HepG2 (cell line): ENCODE results near the gene HORMAD2. TPM values are rescaled to one million over a fixed set of nuclear protein-coding genes. Genes with fewer than 3 reads are reported as not detected.

ENCODE experiments used
- ATAC-seq: fragments of 200-7000 bp; cut with Tn5 transposase; 3 replicates; pipeline ENCODE4 v1.9.1; 2020; ENCODE audit warnings: mild to moderate bottlenecking, moderate library complexity
- BruUV-seq: library from RNA; stranded (reverse); fragments of 400-500 nt; replicated peaks from 2 replicates; lab custom pipeline; 2021; lab: Mats Ljungman, UMichigan
- CTCF ChIA-PET: fragments of 300-600 bp; formaldehyde crosslinking; extraction: SDS; loops from one replicate; lab custom pipeline; 2021; ENCODE audit warnings: low total read pairs, inconsistent platforms, low intra/inter-chr PET ratio; lab: Yijun Ruan, JAX
- POLR2A ChIA-PET: fragments of 350-600 bp; sonication (Branson Sonifier 250); formaldehyde crosslinking; loops from one replicate; lab custom pipeline; 2020; ENCODE audit warnings: antibody characterized with exemption, inconsistent platforms; lab: Yijun Ruan, JAX
- DNase-seq: peaks from one replicate; pipeline ENCODE4 v3.0.0-alpha.2; 2015; ENCODE audit warnings: low spot score
- FAIRE-seq: peaks from 3 replicates; lab custom pipeline; 2011; peaks lifted over from hg19 to GRCh38; lab: Jason Lieb, UNC
- H2AFZ ChIP-seq: one replicate; pipeline ENCODE4 v1.6.1; 2011; ENCODE audit warnings: low read length, inconsistent platforms
- H3K27ac ChIP-seq: fragments of 300-600 bp; 3 replicates; pipeline ENCODE4 v1.8.0; 2011; ENCODE audit warnings: mixed run types, mild to moderate bottlenecking, mixed read lengths, low read length, inconsistent platforms; ENCODE audit not compliant: insufficient read depth; ENCODE audit errors: extremely low read length
- H3K27me3 ChIP-seq, 2 experiments: fragments of 200-600 bp in 1 of 2; 2 replicates in 1 of 2; 3 replicates in 1 of 2; pipeline versions ENCODE4 v1.6.0 to v1.8.0; 2011; ENCODE audit warnings: low read length in 2 of 2, mild to moderate bottlenecking in 2 of 2, moderate library complexity in 2 of 2, inconsistent platforms in 1 of 2; ENCODE audit not compliant: insufficient read depth in 2 of 2, control insufficient read depth in 1 of 2
- H3K36me3 ChIP-seq, 2 experiments: fragments of 200-600 bp in 1 of 2; replicated peaks in 1 of 2; 2 replicates in 1 of 2; 3 replicates in 1 of 2; pipeline versions ENCODE4 v1.5.1 to v1.8.0; 2011; ENCODE audit warnings: low read length in 2 of 2, inconsistent platforms in 1 of 2; ENCODE audit not compliant: insufficient read depth in 2 of 2, control insufficient read depth in 1 of 2
- H3K4me1 ChIP-seq: 2 replicates; pipeline ENCODE4 v1.5.1; 2012; ENCODE audit warnings: low read length, inconsistent platforms; ENCODE audit not compliant: insufficient read depth
- H3K4me2 ChIP-seq: 2 replicates; pipeline ENCODE4 v1.6.0; 2011; ENCODE audit warnings: low read depth, low read length, inconsistent platforms
- H3K4me3 ChIP-seq, 3 experiments: fragments of 200-600 bp in 1 of 3; sonication (generic), shearing (Covaris generic) in 1 of 3; replicated peaks in 1 of 3; 2 replicates each; pipeline ENCODE4 v1.5.1; 2011 to 2016; ENCODE audit warnings: low read length in 3 of 3, inconsistent platforms in 2 of 3, low read depth in 2 of 3, mild to moderate bottlenecking in 2 of 3, control low read depth in 1 of 3, mixed read lengths in 1 of 3; ENCODE audit not compliant: insufficient read depth in 1 of 3
- H3K79me2 ChIP-seq: one replicate; pipeline ENCODE4 v1.6.1; 2011; ENCODE audit warnings: low read length, inconsistent platforms; ENCODE audit not compliant: insufficient read depth
- H3K9ac ChIP-seq: 2 replicates; pipeline ENCODE4 v1.6.0; 2011; ENCODE audit warnings: mild to moderate bottlenecking, low read depth, low read length, inconsistent platforms; ENCODE audit not compliant: insufficient read depth
- H3K9me3 ChIP-seq: 2 replicates; pipeline ENCODE4 v1.5.1; 2012; ENCODE audit warnings: mild to moderate bottlenecking, low read length
- H4K20me1 ChIP-seq: 2 replicates; pipeline ENCODE4 v1.6.0; 2011; ENCODE audit warnings: inconsistent platforms, mild to moderate bottlenecking, low read length, moderate library complexity; ENCODE audit not compliant: insufficient read depth
- ARNT2 ChIP-seq: sonication (generic); formaldehyde crosslinking; IDR thresholded peaks from 2 replicates; pipeline ENCODE4 v1.8.0; 2022; ENCODE audit warnings: mild to moderate bottlenecking, low read depth, missing genetic modification reagents, moderate library complexity
- E2F2 ChIP-seq: sonication (generic); formaldehyde crosslinking; IDR thresholded peaks from 2 replicates; pipeline ENCODE4 v1.4.0; 2020; ENCODE audit warnings: missing genetic modification reagents, borderline replicate concordance
- FOXP1 ChIP-seq, 2 experiments: fragments of 450-650 bp in 1 of 2; IDR thresholded peaks; 2 replicates each; pipeline ENCODE4 v1.6.1; 2017 to 2018; ENCODE audit warnings: antibody characterized with exemption in 1 of 2
- HNRNPK ChIP-seq: fragments of 200-400 bp; formaldehyde crosslinking; IDR thresholded peaks from 2 replicates; pipeline ENCODE4 v1.6.1; 2018; ENCODE audit warnings: low read length, low read depth, moderate library complexity, mild to moderate bottlenecking; ENCODE audit not compliant: poor library complexity, severe bottlenecking
- KLF12 ChIP-seq: sonication (generic); formaldehyde crosslinking; IDR thresholded peaks from 2 replicates; pipeline ENCODE4 v1.4.0; 2020; ENCODE audit warnings: missing genetic modification reagents, borderline replicate concordance
- KLF9 ChIP-seq: IDR thresholded peaks from 2 replicates; pipeline ENCODE4 v1.6.1; 2016; ENCODE audit warnings: low read depth
- MYNN ChIP-seq: sonication (generic); formaldehyde crosslinking; IDR thresholded peaks from 2 replicates; pipeline ENCODE4 v1.4.0; 2020; ENCODE audit warnings: mild to moderate bottlenecking, low read depth, missing genetic modification reagents
- PCBP1 ChIP-seq: fragments of 200-400 bp; formaldehyde crosslinking; IDR thresholded peaks from 2 replicates; pipeline ENCODE4 v1.6.1; 2017; ENCODE audit warnings: mild to moderate bottlenecking, low read depth, low read length, borderline replicate concordance
- PRPF4 ChIP-seq: fragments of 200-400 bp; formaldehyde crosslinking; IDR thresholded peaks from 2 replicates; pipeline ENCODE4 v1.6.1; 2016; ENCODE audit warnings: low read length, low read depth; ENCODE audit not compliant: poor library complexity, severe bottlenecking
- SOX5 ChIP-seq: IDR thresholded peaks from 2 replicates; pipeline ENCODE4 v1.6.1; 2016; ENCODE audit warnings: borderline replicate concordance
- SOX6 ChIP-seq, 2 experiments: fragments of 450-650 bp in 1 of 2; sonication (generic) in 1 of 2; formaldehyde crosslinking in 1 of 2; IDR thresholded peaks; 2 replicates each; pipeline versions ENCODE4 v1.4.0 to v1.6.1; 2017 to 2020; ENCODE audit warnings: antibody characterized with exemption in 1 of 2, mild to moderate bottlenecking in 1 of 2, missing genetic modification reagents in 1 of 2
- SYNCRIP ChIP-seq: fragments of 200-400 bp; formaldehyde crosslinking; IDR thresholded peaks from 2 replicates; pipeline ENCODE4 v1.6.1; 2018; ENCODE audit warnings: mild to moderate bottlenecking, low read depth, low read length; ENCODE audit not compliant: insufficient read depth
- ZNF883 ChIP-seq: sonication (generic); formaldehyde crosslinking; IDR thresholded peaks from 2 replicates; pipeline ENCODE4 v1.5.1; 2020; ENCODE audit warnings: mild to moderate bottlenecking, missing genetic modification reagents; ENCODE audit errors: not compliant biosample characterization
- ZSCAN20 ChIP-seq: sonication (generic); formaldehyde crosslinking; IDR thresholded peaks from 2 replicates; pipeline ENCODE4 v1.4.0; 2020; ENCODE audit warnings: missing genetic modification reagents, mild to moderate bottlenecking, borderline replicate concordance
- ZSCAN21 ChIP-seq: sonication (generic); formaldehyde crosslinking; IDR thresholded peaks from 2 replicates; pipeline ENCODE4 v1.8.0; 2022; ENCODE audit warnings: mild to moderate bottlenecking, missing genetic modification reagents, moderate library complexity, borderline replicate concordance
- ZSCAN29 ChIP-seq: sonication (generic); formaldehyde crosslinking; conservative IDR thresholded peaks from 2 replicates; pipeline ENCODE4 v1.4.0; 2020; ENCODE audit warnings: mild to moderate bottlenecking, missing genetic modification reagents
- WGBS: methylation state at CpG from one replicate; pipeline ENCODE4 v1.1.6; 2017; ENCODE audit warnings: low lambda C conversion rate; 5-methylcytosine and 5-hydroxymethylcytosine counted together
- in situ Hi-C: cut with HindIII; loops from 2 replicates; pipeline ENCODE4 v1.10.0; 2017; ENCODE audit warnings: low pct_unique_long_range_greater_than_20kb; ENCODE audit not compliant: extremely low pct_ligation_motif_present
- intact Hi-C: fragments of 100-400 bp; cut with micrococcal nuclease; formaldehyde crosslinking; loops from one replicate; pipeline ENCODE4 v1.10.0; 2022; ENCODE audit not compliant: unreplicated experiment
- polyA plus RNA-seq, 8 experiments: library from polyadenylated mRNA; depleted of rRNA in 3 of 8; stranded (reverse) in 7 of 8; unstranded in 1 of 8; fragments of >200 nt; fragmentation: Illumina TruSeq in 4 of 8; extraction: Trizol in 4 of 8; gene quantifications; 2 replicates each; pipeline versions ENCODE4 v1.2.1 to v1.2.3, GENCODE V29; 2011 to 2016; ENCODE audit warnings: low read depth in 4 of 8, missing spikeins in 1 of 8, mixed read lengths in 1 of 8; ENCODE audit not compliant: insufficient read depth in 1 of 8
- total RNA-seq, 5 experiments: library from RNA; depleted of rRNA; stranded (reverse); fragments of >200 nt; fragmentation: Illumina TruSeq; extraction: Trizol; gene quantifications; 2 replicates each; pipeline ENCODE4 v1.2.3, GENCODE V29; 2016; ENCODE audit warnings: low read depth in 1 of 5
- TF ChIP-seq, protein P1 (sequence below): sonication (generic); formaldehyde crosslinking; IDR thresholded peaks from 2 replicates; pipeline ENCODE4 v1.8.0; 2022; ENCODE audit warnings: missing genetic modification reagents, mild to moderate bottlenecking, inconsistent platforms, borderline replicate concordance
- TF ChIP-seq, protein P2 (sequence below): sonication (generic); IDR thresholded peaks from 2 replicates; pipeline ENCODE4 v1.6.1; 2016; ENCODE audit warnings: low read depth, borderline replicate concordance
- TF ChIP-seq, protein P3 (sequence below): sonication (generic); formaldehyde crosslinking; IDR thresholded peaks from 2 replicates; pipeline ENCODE4 v1.4.0; 2020; ENCODE audit warnings: mild to moderate bottlenecking, missing genetic modification reagents

The HORMAD2 gene
- total and polyA plus RNA-seq, 2 of the 13 experiments (the other 11 are each of a cell fraction or from before 2014, with no cell fraction given) = not detected

DNA sequence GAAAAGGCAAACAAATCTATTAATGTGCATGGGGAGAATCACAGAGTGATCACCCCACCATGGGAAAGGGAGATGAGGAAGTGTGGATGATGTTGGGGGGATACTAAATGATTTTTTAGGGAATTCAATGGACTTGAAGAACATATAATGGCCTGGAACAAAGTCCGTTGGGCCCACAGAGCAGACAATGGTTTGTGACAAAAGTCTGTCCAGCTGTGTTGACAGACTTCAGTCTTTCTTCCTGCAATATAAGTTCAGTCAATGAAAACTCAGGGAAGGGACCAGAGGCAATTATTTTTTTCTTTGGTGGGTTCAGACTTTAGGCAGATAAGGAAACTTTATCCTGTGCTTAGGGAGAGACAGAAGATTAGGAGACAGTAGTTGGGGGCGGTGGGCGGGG, 18.0 kb upstream of the HORMAD2 start:
- POLR2A ChIA-PET = no interaction called here
- intact Hi-C loops (no loop called here), in situ Hi-C loops (no loop called here)
- Histone ChIP-seq H3K4me1 (peaks cover 25% of the 10 kb centered on the region), H3K27me3 (no peaks in the 10 kb centered on the region), H3K4me2 (peak overlapping the region; percentile 25), H3K9me3 (peaks cover 6% of the 10 kb centered on the region), H3K27ac (no peak overlapping the region), H2AFZ (no peak overlapping the region), H3K9ac (no peak overlapping the region), H3K4me3 (no peak overlapping the region), H4K20me1 (no peaks in the 10 kb centered on the region), H3K36me3 (no peaks in the 10 kb centered on the region), H3K79me2 (no peaks in the 10 kb centered on the region)
- ATAC-seq = no peak
- BruUV-seq = no TSS peak
- WGBS = 3% methylated on average over 3 of the region's 3 CpGs
- CTCF ChIA-PET = no interaction called here
- DNase-seq = no peak
- FAIRE-seq = no peak
- TF ChIP-seq, protein P1, sequence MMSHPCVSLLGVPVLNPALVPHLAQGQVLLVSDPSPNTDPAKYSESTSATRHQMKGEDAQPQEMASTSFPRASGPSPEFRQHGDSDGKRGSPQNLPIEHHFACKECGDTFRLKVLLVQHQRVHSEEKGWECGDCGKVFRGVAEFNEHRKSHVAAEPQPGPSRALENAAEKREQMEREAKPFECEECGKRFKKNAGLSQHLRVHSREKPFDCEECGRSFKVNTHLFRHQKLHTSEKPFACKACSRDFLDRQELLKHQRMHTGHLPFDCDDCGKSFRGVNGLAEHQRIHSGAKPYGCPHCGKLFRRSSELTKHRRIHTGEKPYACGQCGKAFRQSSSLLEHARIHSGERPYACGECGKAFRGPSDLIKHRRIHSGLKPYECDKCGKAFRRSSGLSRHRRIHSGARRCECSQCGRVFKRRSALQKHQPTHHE (CRISPR knock-in tag) = no peak
- TF ChIP-seq FOXP1 (IDR thresholded peaks at IDR 0.05) = no peak
- no peak for TF ChIP-seq FOXP1 (CRISPR knock-in tag; IDR thresholded peaks at IDR 0.05)
- TF ChIP-seq, protein P2, sequence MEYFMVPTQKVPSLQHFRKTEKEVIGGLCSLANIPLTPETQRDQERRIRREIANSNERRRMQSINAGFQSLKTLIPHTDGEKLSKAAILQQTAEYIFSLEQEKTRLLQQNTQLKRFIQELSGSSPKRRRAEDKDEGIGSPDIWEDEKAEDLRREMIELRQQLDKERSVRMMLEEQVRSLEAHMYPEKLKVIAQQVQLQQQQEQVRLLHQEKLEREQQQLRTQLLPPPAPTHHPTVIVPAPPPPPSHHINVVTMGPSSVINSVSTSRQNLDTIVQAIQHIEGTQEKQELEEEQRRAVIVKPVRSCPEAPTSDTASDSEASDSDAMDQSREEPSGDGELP = peak; percentile 86
- TF ChIP-seq PCBP1 = no peak
- TF ChIP-seq, protein P3, sequence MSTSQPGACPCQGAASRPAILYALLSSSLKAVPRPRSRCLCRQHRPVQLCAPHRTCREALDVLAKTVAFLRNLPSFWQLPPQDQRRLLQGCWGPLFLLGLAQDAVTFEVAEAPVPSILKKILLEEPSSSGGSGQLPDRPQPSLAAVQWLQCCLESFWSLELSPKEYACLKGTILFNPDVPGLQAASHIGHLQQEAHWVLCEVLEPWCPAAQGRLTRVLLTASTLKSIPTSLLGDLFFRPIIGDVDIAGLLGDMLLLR = no peak
- TF ChIP-seq ZSCAN21 (CRISPR knock-in tag) = no peak
- no peak for TF ChIP-seq HNRNPK
- TF ChIP-seq ZSCAN29 (CRISPR knock-in tag) = no peak
- no peak for TF ChIP-seq ZSCAN20 (CRISPR knock-in tag)
- TF ChIP-seq SOX6 (IDR thresholded peaks at IDR 0.05) = no peak
- peak; percentile 82 for TF ChIP-seq SOX6 (CRISPR knock-in tag; IDR thresholded peaks at IDR 0.05)
- TF ChIP-seq ZNF883 (CRISPR knock-in tag) = no peak
- TF ChIP-seq ARNT2 (CRISPR knock-in tag) = no peak
- peak; percentile 82 for TF ChIP-seq SOX5 (CRISPR knock-in tag)
- no peak for TF ChIP-seq MYNN
- no peak for TF ChIP-seq KLF9 (CRISPR knock-in tag)
- TF ChIP-seq E2F2 (CRISPR knock-in tag) = no peak
- no peak for TF ChIP-seq KLF12 (CRISPR knock-in tag)
- TF ChIP-seq PRPF4 = no peak
- TF ChIP-seq SYNCRIP = no peak
